ENCODE results near the gene ARHGEF19.
"Not testable (repeated sequence)": the region's sequence is repeated elsewhere in the genome, so short reads cannot be mapped to it uniquely, and the experiment has no call there.

ARHGEF19 gene

GRCh38 chr1:16165548-16165947 lies 46.9 kb downstream of the ARHGEF19 start:
- DNase-seq (ENCODE audit: low spot score) = no peak

GRCh38 chr1:16165073-16165364 lies 47.4 kb downstream of the ARHGEF19 start:
- no peak for DNase-seq (ENCODE audit: low spot score)

GRCh38 chr1:16164213-16165072 lies 48.0 kb downstream of the ARHGEF19 start:
- DNase-seq (ENCODE audit: low spot score) = no peak

DNA sequence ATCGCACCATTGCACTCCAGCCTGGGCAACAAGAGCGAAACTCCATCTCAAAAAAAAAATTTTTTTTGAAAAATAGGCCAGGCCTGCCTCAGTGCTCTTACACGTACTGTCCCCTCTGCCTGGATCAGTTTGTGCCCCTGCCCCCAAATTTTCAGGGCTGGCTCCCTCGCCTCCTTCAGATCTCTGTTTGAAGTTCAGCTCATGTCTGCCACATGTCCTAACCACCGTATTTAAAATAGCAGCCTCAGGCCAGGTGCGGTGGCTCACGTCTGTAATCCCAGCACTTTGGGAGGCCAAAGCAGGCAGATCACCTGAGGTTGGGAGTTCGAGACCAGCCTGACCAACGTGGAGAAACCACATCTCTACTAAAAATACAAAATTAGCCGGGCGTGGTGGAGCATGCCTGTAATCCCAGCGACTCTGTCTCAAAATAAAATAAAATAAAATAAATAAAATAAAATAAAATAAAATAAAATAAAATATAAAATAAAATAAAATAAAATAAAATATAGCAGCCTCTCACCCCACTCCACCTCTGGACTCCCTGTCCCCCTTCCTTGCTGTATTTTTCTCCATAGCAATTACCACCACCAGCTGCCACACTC lies 48.7 kb downstream of the ARHGEF19 start:
- DNase-seq (ENCODE audit: low spot score) = not testable (repeated sequence)

- DNase-seq (ENCODE audit: low spot score) = peak; percentile 63
These were observed 50.2 kb downstream of the ARHGEF19 start for GRCh38 chr1:16162163-16162822.

DNA sequence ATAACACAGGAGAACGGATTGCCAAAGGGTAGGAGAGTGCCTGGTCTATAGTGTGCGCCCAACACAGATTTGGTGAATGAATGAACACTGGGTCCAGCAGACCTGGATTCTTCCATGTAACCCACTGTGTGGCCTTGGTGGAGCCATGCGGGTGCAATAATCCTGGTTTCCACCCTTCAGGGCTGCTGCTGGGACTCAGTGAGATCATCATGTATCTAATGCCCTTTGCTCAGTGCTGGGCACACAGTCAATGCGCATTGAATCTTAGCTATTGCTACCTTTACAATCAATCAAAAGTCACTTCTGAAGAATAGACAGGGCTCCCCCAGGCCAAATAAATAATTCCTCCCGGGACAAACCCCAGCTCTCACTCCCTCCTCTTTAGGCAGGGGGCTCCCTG lies 50.7 kb downstream of the ARHGEF19 start:
- no peak for DNase-seq (ENCODE audit: low spot score)

DNA sequence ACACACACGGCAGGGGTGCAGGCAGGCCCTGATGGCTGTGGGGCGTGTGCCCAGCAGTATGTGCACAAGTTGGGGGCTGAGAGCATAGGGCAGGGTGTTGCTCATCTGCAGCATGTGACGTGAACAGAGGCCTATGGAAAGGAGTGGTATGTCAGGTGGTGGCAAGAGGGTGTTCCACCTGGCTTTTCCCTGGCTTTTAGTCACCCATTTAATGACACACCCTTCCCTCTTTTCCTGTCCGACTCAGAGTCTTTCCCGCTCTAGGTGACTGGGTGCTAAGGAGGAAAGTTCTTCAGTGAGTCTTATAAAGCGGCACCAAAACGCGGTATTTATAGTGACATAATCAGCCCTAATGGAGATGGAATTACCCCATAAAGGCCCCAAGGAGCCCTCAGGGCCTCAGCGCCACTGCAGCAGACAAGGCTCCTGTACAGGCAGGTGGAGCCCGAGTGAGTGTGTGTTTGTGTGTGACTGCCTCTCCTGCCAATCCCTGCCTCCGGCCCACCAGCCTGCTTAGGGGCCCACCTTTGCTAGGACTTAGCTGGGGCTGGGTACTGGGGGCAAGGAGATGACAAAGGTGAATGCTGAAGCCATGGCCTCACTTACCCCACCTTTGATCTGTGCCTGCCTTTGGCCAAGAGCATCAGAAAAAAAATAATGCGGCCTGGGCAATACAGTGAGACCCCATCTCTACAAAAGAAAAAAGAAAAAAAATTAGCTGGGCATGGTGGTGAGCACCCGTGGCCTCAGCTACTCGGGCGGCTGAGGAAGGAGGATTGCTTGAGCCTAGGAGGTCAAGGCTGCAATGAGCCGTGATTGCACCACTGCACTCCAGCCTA lies 53.2 kb downstream of the ARHGEF19 start:
- DNase-seq (ENCODE audit: low spot score) = no peak

- peak; percentile 61 for DNase-seq (ENCODE audit: low spot score)
These were observed 54.4 kb downstream of the ARHGEF19 start for GRCh38 chr1:16158025-16158424.

GRCh38 chr1:16156848-16157495 lies 55.5 kb downstream of the ARHGEF19 start:
- no peak for DNase-seq (ENCODE audit: low spot score)

DNA sequence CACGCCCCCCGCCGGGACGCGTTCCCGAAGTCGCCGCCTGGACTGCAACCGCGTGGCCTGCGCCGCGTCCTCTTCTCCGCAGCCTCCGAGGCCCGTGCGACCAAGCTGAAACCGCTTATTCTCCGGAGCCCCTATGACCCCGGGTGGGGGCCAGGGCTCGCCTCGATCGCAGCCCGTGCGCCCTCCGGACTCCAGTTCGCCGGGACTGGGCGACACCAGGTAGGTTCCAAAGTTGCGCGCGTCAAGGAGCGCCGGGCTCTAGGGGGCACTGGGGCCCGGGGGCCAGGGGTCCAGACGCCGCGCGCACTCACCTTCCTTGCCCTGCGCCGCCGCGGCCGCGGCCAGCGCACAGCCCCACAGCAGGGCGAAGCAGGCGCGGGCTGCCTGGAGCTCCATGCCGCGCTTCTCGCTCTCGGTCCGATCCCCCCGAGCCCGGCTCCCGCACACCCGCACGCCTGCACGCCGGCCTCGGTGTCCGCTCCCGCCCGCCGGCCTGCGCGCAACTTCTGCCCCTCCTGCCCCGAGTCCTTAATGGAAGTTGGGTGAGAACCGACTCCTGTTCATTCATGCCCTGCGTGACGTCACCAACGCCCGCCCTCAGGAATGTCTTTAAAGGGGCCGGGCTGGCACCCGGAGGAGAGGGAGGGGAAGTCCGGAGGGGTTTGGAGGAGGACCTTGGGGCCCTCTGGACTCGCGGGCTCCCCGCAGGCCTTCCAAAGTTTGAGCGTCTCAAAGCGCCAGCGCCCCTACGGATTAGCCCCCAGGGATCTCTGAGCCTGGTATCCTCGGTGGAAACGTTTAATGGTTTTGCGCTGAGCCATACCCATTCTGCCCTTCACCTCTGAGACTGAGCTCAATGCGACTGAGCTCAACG lies 56.7 kb downstream of the ARHGEF19 start, which contains the start of gene EPHA2:
Gene EPHA2 (minus strand): TSS at position 533 of the 874 bp plus-strand sequence. CDS start 137 bp downstream, at position 396.
- DNase-seq (ENCODE audit: low spot score) = no peak

GRCh38 chr1:16153999-16154673 lies 58.3 kb downstream of the ARHGEF19 start:
- no peak for DNase-seq (ENCODE audit: low spot score)

DNA sequence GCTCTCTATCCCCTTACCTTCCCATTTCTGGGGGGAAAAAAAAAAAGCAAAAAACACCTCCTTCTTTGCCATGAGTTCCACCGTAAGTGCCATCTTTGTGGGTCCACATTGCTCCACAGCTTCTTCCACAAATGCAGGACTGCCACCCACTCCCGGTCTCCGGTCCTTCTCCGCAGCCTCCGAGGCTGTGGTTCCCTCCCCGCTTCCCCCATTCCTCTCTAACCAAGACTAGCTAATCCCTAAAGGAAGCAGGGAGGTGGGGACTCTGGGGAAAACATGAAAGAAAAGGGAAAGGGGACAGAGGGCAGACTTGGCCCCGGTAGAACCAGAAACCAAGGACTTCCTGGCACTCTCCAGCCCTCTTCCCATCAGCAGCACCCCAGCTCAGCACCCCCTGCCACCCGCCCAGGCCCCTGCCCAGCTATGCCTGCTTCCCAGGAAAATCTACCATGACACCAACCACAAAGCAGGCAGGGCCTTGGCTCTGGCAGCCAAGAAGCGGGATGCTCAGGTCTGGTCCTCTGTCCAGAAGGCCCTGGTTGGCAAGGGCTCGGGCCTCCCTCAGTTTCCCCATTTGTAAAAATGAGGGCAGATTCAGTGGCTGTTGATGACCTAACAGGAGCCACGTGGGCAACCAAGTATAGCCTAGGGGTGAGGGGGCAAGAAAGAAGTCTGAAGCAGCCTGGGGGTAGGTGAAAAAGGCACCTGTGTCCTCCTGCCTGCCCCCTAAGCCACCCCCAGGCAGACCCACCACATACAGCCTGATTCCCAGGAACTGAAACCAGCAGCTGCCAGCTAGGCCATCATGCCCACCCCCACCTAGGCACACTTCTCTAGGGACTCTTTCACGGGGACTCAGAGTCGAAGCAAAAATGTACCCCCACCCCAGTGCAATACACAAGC lies 59.1 kb downstream of the ARHGEF19 start:
- DNase-seq (ENCODE audit: low spot score) = no peak

GRCh38 chr1:16152481-16153087 lies 59.9 kb downstream of the ARHGEF19 start:
- DNase-seq (ENCODE audit: low spot score) = no peak

DNA sequence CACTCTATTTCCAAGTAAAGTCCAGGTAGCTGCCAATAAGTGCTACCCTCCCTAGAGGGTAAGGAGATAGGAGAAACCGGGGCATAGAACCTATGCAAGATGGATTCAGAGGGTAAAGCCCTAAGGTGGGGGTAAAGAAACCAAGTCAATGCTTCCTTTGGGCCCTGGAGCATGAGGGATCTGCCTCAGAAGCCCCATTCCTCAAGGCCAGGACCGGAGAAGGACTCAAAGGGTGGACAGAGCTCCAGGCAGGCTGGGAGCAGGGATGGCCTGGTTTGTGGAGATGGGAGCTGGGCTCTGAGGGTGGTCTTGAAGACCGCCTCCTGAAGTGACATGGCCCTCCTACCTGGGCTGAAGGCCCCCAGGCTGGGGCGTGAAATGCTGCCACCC lies 60.5 kb downstream of the ARHGEF19 start:
- DNase-seq (ENCODE audit: low spot score) = no peak

- DNase-seq (ENCODE audit: low spot score) = no peak
These were observed 61.1 kb downstream of the ARHGEF19 start for GRCh38 chr1:16151196-16151994.

DNA sequence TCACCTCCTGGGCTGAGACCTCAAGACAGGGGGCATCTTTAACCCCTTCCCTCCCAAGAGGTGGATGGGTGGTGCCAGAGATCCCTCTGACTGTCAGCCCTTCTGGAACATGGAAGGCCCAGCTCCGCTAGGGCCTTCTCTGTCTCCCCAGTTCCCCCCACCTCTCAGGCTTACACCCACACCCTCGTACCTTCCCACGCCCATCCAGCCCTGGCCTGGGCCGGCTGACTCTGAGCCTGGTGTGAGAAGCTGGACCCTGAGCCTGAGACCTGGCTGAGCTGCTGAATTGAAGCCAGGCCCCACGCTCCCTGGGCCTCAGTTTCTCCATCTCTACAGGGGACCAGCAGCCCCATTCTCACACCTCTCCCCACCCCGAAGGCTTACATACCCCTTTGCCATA lies 61.9 kb downstream of the ARHGEF19 start:
- no peak for DNase-seq (ENCODE audit: low spot score)

DNA sequence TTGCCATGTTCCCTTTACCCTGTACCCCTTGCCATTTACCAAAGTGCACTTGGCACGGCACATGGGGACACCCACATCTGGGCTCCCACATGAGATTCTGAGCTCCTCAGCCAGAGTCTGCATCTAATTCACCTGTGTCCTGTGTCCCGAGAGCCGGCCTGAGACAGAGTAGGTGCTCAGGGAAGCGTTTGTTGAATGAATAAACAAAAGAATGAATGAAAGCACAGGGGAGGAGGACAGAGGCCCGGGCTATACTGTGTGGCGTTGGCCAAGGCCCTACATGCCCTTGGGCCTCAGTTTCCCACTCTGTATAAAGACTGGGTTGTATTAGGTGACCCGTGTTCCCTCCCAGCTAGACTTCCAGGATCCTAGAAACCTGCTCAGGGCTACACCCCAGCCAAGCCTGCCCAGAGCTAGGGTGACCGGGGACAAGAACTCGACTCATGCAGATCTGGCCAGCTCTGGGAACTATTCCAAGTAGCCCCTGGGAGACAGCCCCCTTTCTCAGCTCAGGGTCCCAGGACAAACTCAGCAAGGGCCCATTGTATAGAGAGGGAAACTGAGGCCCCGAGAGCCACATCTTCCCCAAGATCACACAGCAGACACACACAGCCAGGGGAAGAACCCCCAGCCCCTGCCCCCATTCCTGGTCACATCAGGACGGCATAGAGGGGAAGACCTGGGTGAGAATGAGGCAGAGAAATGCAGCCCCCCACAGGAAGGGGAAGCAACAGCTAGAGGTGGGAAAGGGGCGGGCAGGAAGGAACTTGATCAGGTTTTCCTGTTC lies 62.6 kb downstream of the ARHGEF19 start:
- DNase-seq (ENCODE audit: low spot score) = no peak
